22Rv1 (cell line): ENCODE measurements around the gene LRBA.

ENCODE experiments used
- H3K27ac ChIP-seq: fragments of 450-650 bp; 2 replicates; pipeline ENCODE4 v1.5.1; 2017
- CTCF ChIP-seq: fragments of 450-650 bp; IDR thresholded peaks from 2 replicates; pipeline ENCODE4 v1.5.1; 2017; ENCODE audit warnings: mild to moderate bottlenecking
- ZFX ChIP-seq: fragments of 450-650 bp; IDR thresholded peaks from 2 replicates; pipeline ENCODE4 v1.6.1; 2017; ENCODE audit warnings: antibody characterized with exemption, borderline replicate concordance

Gene LRBA

GRCh38 chr4:150431221-150431620 lies 583.9 kb downstream of the LRBA start:
- TF ChIP-seq CTCF, result no peak
- TF ChIP-seq ZFX, result no peak
- H3K27ac ChIP-seq, result no peak overlapping the region

- TF ChIP-seq CTCF (no peak), ZFX (no peak)
Measured at GRCh38 chr4:150425161-150425560, 589.9 kb downstream of the LRBA start.

GRCh38 chr4:150423503-150423902 lies 591.6 kb downstream of the LRBA start:
- no peak overlapping the region for H3K27ac ChIP-seq
- TF ChIP-seq CTCF (no peak), ZFX (no peak)

More at GRCh38 chr4:150425161-150425560, 589.9 kb downstream of the LRBA start:
- no peak overlapping the region for H3K27ac ChIP-seq

- no peak for TF ChIP-seq CTCF
- TF ChIP-seq ZFX, result no peak
- H3K27ac ChIP-seq, result no peak overlapping the region
Measured at GRCh38 chr4:150423074-150423473, 592.0 kb downstream of the LRBA start.

- H3K27ac ChIP-seq, result no peak overlapping the region
- TF ChIP-seq ZFX, result no peak
- no peak for TF ChIP-seq CTCF
Measured at GRCh38 chr4:150421612-150422011, 593.5 kb downstream of the LRBA start.

- no peak overlapping the region for H3K27ac ChIP-seq
- TF ChIP-seq ZFX (no peak), CTCF (no peak)
Measured at GRCh38 chr4:150419939-150420338, 595.1 kb downstream of the LRBA start.

- TF ChIP-seq ZFX (no peak), CTCF (no peak)
- H3K27ac ChIP-seq, result no peak overlapping the region
Measured at GRCh38 chr4:150418757-150419410, 596.2 kb downstream of the LRBA start.
